Stimulated activated CD4-positive, alpha-beta T cell treated with anti-CD3 and anti-CD28 coated beads, Interleukin-12 subunit alpha, Interleukin-12 subunit beta, amount 100 ng/mL, for 4 hours (primary cell): ENCODE data around the gene CHRDL2.
A peak's percentile ranks its signal among the peaks of the same experiment; 100 is the strongest.
"Not testable (repeated sequence)": the region's sequence is repeated elsewhere in the genome, so short reads cannot be mapped to it uniquely, and the experiment has no call there.

Experiments used
- DNase-seq: peaks from one replicate; pipeline ENCODE4 v3.0.0-alpha.2; 2020

The CHRDL2 gene, protein sequence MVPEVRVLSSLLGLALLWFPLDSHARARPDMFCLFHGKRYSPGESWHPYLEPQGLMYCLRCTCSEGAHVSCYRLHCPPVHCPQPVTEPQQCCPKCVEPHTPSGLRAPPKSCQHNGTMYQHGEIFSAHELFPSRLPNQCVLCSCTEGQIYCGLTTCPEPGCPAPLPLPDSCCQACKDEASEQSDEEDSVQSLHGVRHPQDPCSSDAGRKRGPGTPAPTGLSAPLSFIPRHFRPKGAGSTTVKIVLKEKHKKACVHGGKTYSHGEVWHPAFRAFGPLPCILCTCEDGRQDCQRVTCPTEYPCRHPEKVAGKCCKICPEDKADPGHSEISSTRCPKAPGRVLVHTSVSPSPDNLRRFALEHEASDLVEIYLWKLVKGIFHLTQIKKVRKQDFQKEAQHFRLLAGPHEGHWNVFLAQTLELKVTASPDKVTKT

DNA sequence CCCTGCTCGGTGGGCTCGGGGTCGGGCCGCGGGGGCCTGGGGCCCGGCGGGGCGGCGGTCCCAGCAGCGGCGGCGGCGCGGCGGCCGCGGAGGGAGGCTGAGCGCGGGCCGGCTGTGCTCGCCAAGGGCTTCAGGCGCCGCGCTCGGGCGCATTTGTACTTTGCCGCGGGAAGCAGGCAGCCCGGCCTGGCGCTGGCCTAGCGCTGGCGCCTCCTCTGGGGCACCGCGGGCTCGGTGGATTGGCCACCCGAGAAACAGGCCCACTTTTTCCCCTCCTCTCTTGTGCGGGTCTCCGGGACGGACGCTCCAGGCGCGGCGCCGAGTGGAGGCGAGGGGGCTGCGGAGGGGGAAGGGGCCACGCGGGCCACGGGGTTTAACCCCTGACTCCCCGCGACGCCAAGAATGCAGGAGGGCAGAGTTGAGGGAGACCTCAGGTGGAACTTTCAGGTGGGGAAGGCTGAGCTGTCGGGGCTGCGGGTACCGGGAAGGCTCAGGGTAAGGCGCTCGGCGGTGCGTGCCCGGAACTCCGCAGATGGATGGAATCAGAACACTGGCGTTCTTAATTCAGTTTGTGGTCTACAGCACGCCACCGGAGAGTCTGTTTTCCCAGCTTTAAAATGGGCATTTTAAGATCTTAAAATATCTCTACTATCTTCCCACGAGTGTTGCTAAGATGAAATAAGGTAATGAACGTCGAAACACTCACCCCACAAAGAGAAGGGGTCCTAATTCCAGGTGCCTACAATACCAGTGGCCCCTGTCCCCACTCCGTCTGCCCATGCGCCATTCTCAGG lies at the start of gene CHRDL2:
Gene CHRDL2 (minus strand): TSS at position 126 of the 794 bp plus-strand sequence. CDS start 538 bp downstream, outside the sequence.
- DNase-seq = no peak

GRCh38 chr11:74780248-74781005 lies 49.2 kb upstream of the CHRDL2 start:
- no peak for DNase-seq

- no peak for DNase-seq
Observed at GRCh38 chr11:74778581-74778980, 47.4 kb upstream of the CHRDL2 start.

DNA sequence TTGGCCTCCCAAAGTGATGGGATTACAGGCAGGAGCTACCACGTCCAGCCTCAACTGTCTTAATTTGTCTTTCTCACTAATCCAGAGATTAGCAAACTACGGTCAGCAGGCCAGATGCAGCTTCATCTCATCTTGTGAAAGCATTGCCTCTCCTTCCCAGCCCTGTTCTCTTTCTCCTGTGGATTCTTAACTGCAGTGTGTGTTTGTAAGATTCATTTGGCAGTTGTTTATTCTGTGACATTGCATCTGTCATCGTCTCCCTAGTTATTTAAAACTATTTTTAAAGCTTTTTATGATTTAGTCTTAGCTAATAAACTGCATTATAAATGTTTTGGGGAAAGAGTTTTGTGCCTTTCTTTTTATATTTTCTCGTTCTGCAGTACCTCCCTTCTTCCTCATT lies 46.7 kb upstream of the CHRDL2 start:
- DNase-seq = no peak

- DNase-seq = no peak
Observed at GRCh38 chr11:74777038-74777437, 45.8 kb upstream of the CHRDL2 start.

- DNase-seq = no peak
Observed at GRCh38 chr11:74776546-74776945, 45.3 kb upstream of the CHRDL2 start.

DNA sequence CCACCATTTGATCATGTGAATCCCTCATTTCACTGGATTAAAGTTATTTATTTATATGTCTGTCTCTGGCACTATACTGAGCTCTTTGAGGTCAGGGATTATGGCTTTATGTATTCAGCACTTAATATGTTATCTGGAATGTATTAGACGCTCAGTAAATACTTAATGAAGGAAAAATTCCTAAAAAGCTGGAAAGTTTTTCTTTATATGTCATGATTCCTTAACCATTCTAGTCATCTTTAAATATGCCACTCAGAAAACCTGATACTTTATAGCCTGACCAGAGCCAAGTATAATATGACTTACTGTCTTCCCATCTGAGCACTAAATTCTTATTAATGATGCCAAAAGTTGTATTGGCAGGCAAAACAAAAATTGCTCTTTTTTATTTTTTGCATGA lies 44.5 kb upstream of the CHRDL2 start:
- no peak for DNase-seq

GRCh38 chr11:74773476-74773875 lies 42.2 kb upstream of the CHRDL2 start:
- DNase-seq = no peak

DNA sequence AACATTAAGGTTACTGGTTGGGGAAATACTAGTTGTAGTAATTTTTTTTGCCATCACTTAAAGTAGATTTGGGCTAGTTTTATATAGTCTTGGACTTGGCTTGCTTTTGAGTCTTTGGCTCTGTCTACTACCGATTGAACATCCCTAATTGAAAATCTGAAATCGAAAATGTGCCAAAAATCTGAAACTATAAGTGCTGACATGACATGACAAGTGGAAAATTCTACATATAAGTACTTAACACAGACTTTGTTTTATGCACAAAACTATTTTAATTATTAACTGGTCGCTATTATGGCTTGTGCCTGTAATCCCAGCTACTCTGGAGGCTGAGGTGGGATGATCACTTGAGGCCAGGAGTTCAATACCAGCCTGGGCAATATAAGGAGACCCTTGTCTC lies 39.9 kb upstream of the CHRDL2 start:
- no peak for DNase-seq

DNA sequence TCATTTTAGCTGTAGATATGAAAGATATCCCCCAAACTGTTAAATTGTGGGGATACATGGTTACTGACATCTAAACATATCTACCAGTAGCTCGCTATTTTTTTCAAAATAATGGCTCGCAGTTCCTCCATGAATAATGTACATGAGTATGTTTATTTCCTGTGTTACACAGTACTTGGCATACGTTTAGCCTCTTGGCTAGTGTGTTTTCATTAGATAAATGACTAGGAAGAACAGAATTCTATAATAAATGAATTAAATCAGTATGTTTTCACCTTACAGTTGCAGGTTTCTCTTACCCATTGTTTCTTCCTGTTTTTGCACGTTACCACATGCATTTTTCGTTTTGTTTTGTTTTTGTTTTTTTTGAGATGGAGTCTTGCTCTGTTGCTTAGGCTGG lies 39.2 kb upstream of the CHRDL2 start:
- no peak for DNase-seq

DNA sequence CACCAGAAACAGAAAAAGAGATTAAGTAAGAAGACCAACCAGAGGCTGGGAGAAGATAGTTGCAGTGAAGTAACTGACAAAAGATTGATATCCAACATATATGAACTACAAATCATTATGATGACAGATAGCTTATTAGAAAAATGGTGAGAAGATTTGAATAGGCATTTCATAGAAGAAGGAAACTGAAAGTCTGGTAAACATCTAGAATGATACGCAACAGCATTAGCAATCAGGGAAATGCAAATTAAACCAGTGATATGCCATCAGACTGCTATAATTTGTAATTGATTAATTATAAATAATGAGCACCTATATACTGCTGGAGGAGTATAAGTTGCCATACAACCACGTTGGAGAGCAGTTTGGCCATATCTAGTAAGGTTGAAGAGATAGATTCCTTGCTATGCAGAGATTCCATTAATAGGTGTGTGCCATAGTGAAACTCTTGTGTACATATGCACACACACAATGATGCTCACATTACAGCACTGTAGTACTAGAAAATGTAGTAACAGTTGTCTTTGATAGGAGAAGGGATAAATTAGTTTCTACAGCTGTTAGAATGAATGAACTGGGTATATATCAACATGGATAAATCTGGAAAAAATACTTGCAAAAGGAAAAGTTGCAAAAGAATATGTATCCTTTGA lies 38.0 kb upstream of the CHRDL2 start:
- DNase-seq = no peak

DNA sequence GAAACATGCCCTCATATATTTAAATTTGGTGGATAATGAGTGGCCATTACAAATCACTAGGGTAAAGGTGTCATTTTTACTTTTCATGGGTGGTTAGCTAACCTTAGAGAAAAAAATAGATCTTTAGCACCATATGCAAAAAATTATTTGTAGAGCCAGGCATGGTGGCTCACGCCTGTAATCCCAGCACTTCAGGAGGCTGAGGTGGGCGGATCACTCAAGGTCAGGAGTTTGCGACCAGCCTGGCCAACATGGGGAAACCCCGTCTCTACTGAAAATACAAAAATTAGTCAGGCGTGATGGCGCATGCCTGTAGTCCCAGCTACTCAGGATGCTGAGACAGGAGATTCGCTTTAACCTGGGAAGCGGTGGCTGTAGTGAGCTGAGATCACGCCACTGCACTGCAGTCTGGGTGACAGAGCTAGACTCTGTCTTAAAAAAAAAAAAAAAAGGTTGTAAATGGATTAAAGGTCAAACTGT lies 37.0 kb upstream of the CHRDL2 start:
- not testable (repeated sequence) for DNase-seq

- no peak for DNase-seq
Observed at GRCh38 chr11:74766905-74767304, 35.7 kb upstream of the CHRDL2 start.

- no peak for DNase-seq
Observed at GRCh38 chr11:74756571-74756970, 25.3 kb upstream of the CHRDL2 start.

DNA sequence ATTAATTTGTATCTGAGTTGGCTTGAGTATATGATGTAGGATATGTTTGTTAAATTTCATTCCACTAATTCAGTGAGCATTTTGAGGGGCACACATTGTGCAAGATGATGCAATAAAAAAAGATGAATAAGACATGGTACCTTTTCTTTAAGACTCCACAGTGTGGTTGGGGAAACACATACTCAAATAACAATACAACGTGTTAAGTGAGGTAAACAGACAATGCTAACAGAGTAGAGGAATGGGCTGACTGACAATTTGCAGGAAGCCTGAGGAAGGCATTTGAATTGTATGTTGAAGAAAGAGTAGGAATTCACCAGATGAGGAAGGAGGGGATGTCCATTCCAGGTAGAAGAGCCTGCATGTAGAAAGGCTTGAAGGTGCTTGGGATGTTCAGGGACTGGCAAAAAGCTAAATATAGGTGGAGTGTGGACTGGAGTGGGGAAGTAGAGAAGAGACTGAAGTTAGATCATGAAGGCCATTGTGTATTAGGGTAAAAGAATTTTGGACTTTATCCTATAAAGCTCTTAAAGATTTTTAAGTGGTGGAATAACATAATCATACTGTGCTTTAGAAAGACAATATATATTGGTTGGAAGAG lies 24.3 kb upstream of the CHRDL2 start:
- DNase-seq = no peak

DNA sequence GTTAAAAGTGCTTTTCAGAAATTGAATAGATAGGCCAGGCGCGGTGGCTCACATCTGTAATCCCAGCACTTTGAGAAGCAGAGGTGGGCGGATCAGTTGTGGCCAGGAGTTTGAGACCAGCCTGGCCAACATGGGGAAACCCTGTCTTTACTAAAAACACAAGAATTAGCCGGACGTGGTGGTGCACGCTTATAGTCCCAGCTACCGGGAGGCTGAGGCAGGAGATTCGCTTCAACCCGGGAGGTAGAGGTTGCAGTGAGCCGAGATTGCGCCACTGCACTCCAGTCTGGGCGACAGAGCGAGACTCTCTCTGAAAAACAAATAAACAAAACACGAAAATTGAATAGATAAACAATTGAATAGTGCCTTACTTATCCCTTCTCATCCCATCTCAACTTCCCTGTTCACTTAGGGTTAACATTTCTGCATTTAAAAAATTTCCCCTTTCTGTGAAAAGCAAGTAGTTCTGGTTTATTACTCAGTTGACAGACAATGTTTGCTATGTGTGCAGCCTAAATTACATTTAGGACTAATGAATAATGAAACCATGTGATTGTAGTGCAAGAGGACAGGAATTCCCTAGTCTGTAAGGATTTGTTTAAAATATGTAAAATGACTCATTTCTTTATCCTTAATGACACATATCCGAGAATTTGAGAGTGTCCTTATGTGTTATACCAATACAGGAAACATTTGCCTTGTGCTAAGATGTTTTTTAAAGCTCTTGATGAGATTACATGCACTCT lies 23.5 kb upstream of the CHRDL2 start:
- no peak for DNase-seq

DNA sequence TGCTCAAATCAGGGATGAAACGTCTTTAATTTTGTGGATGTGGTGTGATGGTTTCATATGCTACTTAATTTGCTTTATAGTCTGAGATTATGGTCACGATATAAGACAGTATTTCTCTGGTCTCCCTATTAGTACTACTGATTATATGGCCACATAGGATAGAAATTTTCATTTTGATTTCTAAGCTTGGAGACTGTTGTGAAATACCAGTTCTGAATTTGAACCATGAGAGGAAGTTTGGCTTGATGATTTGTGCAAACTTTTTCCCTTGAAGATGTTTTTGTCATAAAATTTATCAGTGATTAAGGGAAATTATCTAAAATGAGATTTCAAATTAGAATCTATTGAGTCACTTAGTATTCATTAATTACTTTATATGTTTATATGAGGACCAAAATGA lies 20.1 kb upstream of the CHRDL2 start:
- DNase-seq = no peak

GRCh38 chr11:74750598-74750997 lies 19.4 kb upstream of the CHRDL2 start:
- DNase-seq = not testable (repeated sequence)

DNA sequence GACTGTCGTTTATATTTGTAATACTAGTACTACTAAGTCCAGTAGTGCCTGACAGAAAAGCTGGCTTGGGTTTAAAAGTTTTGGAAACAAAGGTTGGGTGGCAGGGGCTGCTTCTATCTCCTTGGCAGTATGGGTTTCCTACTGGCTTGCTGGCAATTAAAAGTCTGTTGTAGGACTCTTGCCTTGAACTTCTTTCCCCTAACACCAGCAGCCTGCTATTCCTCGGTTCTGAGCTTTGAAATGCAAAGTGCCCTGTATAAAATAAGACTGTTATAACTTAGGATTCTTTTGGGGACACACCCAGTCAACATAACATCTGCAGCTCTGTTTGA lies 18.7 kb upstream of the CHRDL2 start:
- no peak for DNase-seq

DNA sequence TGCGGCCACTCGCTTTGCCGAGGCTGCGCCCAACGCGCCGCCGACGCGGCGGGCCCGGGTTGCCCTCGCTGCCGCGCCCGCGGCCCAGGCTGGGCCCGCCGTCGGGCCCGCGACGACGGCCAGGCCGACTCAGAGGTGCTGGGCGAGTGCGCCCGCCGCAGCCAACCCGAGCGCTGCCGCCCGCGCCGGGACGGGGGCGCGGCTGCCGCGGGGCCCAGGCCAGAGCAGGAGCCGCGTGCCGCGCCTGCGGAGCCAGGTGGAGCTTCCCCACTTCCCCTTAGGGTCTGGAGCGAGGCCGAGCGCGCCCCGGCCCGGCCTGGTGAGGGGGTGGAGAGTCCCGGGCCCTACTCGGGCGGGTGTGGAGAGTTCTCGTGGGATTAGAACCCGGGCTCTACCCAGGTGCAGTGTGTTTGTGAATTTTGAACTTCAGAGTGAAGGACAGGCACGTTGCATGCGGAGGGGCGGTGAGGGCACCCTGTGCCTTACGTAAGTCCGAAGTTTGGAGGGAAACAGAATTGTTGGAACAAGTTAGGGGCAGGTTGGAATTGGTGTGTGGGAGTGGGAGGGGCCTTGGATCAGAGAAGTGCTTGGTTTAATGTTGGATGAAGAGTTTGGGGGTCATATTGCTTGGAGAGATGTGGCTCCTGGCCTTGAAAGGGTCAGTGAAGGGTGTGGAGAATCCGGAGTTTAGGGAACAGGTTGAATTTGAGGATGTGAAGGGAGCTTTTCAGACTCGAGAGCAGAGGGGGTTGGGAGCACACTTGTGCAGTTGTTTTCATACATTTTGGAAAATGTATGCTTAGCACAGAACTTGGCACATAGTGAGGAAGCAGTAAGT lies 18.1 kb upstream of the CHRDL2 start:
- peak; percentile 53 for DNase-seq
